Spleen (tissue), 7 donors: Measurements from ENCODE around the gene TRIM14.

ENCODE experiments used
- CTCF ChIP-seq, 11 experiments: fragments of 200-600 bp in 7 of 11; fragments of 450-650 bp in 4 of 11; sonication (generic) in 4 of 11; IDR thresholded peaks in 8 of 11; conservative IDR thresholded peaks in 3 of 11; 1 replicate in 7 of 11; 2 replicates in 4 of 11; pipeline versions ENCODE4 v1.4.0 to v1.8.0; 2016 to 2021; ENCODE audit warnings: antibody characterized with exemption in 11 of 11, inconsistent platforms in 4 of 11, mild to moderate bottlenecking in 1 of 11
- POLR2AphosphoS5 ChIP-seq, 3 donors: sonication (generic); formaldehyde crosslinking; IDR thresholded peaks; one replicate each; pipeline ENCODE4 v1.5.1; 2017; ENCODE audit warnings: antibody characterized with exemption in 3 of 3
- donor health status: DM: no; HTN: no; CAD: no; lungs with moderate emphysema.
- donor health status: DM: no; HTN: no; CAD: no.
- donor health status: DM: no; HTN: no; CAD: no.

GRCh38 chr9:98022447-98022846 lies 96.6 kb downstream of the TRIM14 start:
- no peak for TF ChIP-seq CTCF (IDR thresholded peaks at IDR 0.05 in 8 of 11, conservative IDR thresholded peaks at IDR 0.05 in 3 of 11)
- no peak for TF ChIP-seq POLR2AphosphoS5 (IDR thresholded peaks at IDR 0.05)
